NOMO-1 treated with DMSO at 0.1 percent for 48 hours (cell line): Measurements from ENCODE around the gene MREG.
"Not testable (repeated sequence)": the region's sequence is repeated elsewhere in the genome, so short reads cannot be mapped to it uniquely, and the experiment has no call there.

Source experiments
- DNase-seq: peaks from one replicate; lab custom pipeline; 2025; ENCODE audit not compliant: unreplicated experiment; lab: John Stamatoyannopoulos, UW

The MREG gene

GRCh38 chr2:216021768-216022565, 8.6 kb upstream of the MREG start:
- DNase-seq = no peak

GRCh38 chr2:216018709-216019108, 5.4 kb upstream of the MREG start:
- no peak for DNase-seq

DNA sequence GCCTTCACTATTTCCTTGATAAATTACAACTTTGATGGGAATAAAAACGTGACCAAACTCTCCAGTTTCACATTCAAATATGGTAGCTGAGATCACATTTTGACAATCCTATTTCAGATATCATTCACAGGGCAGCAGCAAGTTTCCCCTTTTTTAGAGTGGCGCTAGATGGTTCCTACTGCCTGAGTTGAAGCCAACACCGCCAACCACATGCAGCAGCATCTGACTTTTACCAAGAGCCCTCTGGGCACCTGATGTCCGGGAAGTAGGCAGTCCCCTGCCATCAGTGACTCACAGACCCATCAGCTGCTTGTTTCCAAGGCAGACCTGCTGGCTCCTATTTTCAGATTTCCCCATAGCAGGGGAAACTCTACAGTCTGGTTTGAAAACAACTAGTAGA, 4.0 kb upstream of the MREG start:
- no peak for DNase-seq

DNA sequence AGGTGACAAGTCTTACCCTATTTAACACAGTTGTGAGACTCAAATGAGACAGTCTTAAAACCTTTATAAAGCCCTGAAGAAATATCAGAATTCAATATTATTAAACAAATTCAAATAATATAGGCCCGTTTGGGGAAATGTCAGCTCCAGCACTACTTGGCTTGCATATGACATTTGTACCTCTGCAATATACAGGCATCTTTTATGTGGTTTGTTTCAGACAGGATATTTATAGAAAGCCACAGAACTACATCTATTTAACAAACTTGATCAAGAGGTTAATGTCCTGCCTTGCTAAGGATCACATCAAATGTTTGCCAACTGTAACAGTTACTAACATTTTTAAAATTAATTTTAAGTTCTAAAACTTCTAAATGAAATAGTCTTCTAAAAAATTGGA, 3.2 kb upstream of the MREG start:
- no peak for DNase-seq

DNA sequence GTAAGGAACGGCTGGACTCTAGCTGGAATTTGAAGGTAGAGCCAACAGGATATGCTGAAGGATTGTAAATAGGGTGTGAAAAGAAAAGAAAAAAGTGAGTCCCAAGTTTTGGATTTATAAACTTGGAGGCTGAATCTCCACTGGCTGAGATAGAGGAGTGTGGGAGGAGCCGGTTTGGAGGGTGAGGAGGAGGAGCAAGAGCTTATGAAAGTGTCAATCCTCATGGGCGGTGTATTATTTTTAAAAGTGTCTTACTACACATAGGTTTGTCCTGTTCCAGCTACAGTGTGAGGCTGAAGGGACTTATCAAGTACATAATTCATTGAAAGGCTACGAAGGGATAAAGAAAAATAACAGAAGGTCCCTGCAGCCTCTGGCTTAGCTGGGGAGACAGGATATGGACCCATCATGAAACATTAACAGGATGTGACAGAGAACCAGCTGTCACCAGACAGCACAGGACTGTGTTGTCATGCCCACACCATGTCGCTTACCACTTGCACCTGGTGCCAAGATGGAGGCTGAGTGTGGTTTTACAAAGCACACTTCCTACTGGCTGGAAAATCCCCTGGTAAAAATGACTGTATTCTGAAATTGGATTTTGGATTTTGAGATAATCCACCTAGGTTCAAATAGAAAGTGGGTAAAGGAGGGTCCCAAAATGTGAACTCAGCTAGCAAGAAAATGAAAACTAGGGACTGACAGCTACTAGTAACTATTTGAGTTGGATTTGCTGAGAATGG, 2.5 kb upstream of the MREG start:
- no peak for DNase-seq

- no peak for DNase-seq
These were observed 1.6 kb upstream of the MREG start for GRCh38 chr2:216014986-216015385.

DNA sequence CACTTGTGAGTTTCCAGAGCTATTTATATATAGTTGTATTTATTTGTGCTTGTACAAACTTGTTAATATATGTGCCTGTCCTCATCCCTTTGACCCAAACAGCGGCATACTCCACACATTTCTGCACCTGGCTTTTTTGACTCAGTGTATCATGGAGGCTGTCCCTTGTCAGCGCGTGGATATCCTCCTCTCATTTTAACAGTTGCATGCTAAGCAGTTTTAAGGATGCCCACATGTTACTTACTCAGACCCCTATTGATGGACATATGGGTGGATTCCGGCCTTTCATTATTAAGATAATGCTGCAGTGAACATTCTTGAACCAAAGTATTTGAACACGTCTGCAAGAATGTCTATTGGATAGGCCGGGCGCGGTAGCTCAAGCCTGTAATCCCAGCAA, 655 bp upstream of the MREG start:
- no peak for DNase-seq

GRCh38 chr2:216012830-216013079, 596 bp downstream of the MREG start:
- no peak for DNase-seq

GRCh38 chr2:216012133-216012829, 1.1 kb downstream of the MREG start:
- DNase-seq = no peak

GRCh38 chr2:216009215-216009614, 4.1 kb downstream of the MREG start:
- not testable (repeated sequence) for DNase-seq

DNA sequence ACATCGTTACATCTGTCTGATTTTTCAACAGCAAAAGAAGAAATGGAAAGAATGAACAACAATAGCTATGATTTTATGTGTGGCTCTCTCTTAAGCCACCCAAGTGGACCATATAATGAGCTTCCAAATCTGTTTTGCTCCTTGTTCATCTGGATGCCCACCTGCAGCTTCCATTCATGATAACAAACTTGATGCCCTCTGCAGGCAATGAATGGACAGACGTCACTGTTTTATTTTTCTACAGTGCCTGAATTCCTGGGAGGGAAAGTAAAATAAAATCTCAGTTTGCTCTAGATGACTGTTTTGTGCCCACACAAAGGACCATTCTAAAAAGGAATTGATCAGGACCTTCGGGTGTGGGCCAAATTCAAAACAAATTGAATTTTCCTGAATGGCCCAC, 5.0 kb downstream of the MREG start:
- no peak for DNase-seq

GRCh38 chr2:216006164-216006663, 7.1 kb downstream of the MREG start:
- peak; percentile 54 for DNase-seq

DNA sequence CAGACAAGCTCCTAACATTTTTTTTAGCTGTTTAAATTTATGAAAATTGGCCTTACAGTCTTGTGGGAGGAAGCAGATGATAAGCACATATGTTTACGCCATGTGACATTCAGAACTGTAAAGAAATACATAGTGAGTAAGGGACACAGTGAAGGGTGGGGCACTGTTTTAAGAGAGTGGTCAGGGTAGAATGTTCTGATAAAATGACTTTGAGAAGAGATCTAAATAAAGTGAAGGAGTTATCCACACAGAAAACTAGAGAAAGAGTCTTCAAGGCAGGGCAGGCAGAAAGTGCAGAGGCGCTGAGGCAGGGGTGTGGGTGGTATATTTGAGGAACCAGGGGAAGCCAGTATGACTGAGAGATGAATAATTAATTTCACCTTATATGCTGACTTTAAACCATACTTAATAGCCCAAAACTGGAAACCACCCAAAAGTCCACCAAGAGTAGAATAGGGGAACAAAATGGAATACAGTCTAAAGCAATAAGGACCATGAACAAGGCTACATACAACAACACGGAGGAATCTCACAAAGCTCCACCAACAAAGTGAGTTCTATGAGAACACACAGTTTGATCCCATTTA, 8.6 kb downstream of the MREG start:
- DNase-seq = no peak

DNA sequence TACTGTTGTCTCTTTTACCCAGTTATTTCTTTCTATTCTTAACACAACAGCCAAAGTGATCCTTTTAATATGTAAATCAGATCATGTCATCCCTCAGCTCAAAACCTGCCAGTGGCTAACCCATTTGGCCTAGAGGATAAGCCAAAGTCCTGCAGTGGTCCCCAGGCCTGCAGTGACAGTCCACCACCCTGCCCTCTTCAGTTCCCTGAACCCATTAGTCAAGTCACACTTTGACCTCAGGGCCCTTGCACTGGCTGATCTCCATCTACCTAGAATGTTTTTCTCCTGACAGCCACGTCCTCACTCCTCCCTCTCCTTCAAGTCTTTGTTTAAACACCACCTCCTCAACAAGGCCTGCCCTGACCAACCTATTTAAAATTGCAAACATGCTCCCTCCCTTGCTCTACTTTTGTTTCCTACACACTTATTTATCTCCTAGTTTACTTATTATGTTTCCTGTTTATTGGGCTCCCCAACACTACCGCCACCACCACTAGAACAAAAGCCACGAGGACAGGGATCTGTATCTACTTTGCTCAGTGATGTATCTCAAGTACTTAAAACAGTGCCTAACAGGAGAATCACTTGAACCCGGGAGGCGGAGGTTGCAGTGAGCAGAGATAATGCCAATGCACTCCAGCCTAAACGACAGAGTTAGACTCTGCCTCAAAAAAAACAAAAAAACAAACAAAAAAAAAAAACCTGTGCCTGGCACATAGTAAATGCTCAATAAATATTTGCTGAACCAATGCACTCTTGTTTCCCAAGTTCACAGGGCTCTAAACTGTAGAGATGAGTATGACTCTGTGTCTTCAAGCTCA, 9.3 kb downstream of the MREG start:
- DNase-seq = no peak

DNA sequence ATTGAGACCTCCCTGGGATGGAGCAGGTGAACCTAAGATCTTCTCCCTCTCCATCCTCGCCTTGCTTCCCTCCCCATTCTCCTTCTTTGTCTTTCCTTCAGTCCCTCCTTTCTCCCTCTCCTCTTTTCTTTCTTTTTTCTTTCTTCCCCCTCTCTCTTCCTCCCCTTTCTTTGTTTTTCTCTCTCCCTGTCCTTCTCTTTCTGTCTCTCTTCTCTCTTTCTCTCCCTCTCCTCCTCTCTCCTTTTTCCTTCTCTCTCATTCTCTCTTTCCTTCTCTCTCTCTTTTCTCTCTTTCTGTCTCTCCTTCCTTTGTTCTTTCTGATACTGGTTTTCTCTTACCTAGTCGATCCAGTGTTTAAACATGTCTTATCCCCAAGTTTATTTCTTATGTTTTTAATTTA, 10.7 kb downstream of the MREG start:
- DNase-seq = no peak

DNA sequence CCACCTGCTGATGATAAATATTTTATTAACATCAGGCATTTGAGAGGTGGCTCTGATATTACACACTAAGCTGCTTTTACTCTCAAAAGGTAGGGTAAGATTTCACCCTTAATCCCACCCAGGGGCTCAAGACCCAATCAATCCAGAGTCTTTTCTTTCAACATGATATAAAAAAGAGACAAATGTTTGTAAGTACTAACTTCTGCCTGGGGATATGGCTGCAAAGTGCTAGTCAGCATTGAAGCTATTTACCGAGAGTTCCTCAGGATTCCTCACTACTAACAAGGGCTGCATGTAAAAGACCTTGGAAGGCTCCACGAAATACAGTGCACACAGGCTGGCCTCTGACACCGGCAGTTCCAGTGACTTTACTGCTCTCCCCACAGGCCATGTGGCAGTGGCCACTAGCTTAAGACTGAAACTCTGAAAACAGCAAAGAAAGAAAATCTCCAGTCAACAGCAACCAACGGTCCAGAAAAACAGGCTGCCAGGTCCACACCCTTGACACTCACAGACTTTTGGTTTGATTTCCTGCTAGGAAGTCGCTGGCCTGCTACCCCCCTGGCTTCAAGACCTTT, 11.2 kb downstream of the MREG start:
- DNase-seq = no peak

- no peak for DNase-seq
These were observed 11.9 kb downstream of the MREG start for GRCh38 chr2:216001216-216002100.

- no peak for DNase-seq
These were observed 14.7 kb downstream of the MREG start for GRCh38 chr2:215998636-215999035.

- DNase-seq = no peak
These were observed 16.1 kb downstream of the MREG start for GRCh38 chr2:215997219-215997618.
